Body of pancreas (tissue), 4 donors: Measurements from ENCODE around the gene RPH3AL. TPM values are rescaled to one million over a fixed set of nuclear protein-coding genes. Genes with fewer than 3 reads are reported as not detected.
A peak's percentile ranks its signal among the peaks of the same experiment; 100 is the strongest.
"Not testable (repeated sequence)": the region's sequence is repeated elsewhere in the genome, so short reads cannot be mapped to it uniquely, and the experiment has no call there.

Source experiments
- ATAC-seq: fragments of 150-250 bp; one replicate; pipeline ENCODE4 v1.9.1; 2016
- DNase-seq, 4 donors: peaks; one replicate each; pipeline ENCODE4 v3.0.0-alpha.2; 2019
- H3K27ac ChIP-seq, 4 donors: fragments of 200-600 bp; sonication (generic); 1 replicate in 3 of 4; 2 replicates in 1 of 4; pipeline versions ENCODE4 v1.5.1 to v1.6.1; 2016 to 2019; ENCODE audit warnings: mild to moderate bottlenecking in 1 of 4, mixed read lengths in 1 of 4, moderate library complexity in 1 of 4
- H3K27me3 ChIP-seq, 2 donors: fragments of 200-600 bp; sonication (generic); one replicate each; pipeline ENCODE4 v1.6.0; 2016; ENCODE audit warnings: mild to moderate bottlenecking in 1 of 2
- H3K36me3 ChIP-seq, 2 donors: fragments of 200-600 bp; sonication (generic); replicated peaks in 1 of 2; 2 replicates each; pipeline ENCODE4 v1.5.1; 2016; ENCODE audit warnings: low read depth in 2 of 2; ENCODE audit not compliant: insufficient read depth in 1 of 2
- H3K4me1 ChIP-seq: fragments of 200-600 bp; sonication (generic); one replicate; pipeline ENCODE4 v1.6.0; 2016
- H3K4me3 ChIP-seq, 2 donors: fragments of 200-600 bp; sonication (generic); 1 replicate in 1 of 2; 2 replicates in 1 of 2; pipeline ENCODE4 v1.5.1; 2016 to 2019
- H3K9me3 ChIP-seq, 3 donors: fragments of 200-600 bp; sonication (generic); 1 replicate in 2 of 3; 2 replicates in 1 of 3; pipeline ENCODE4 v1.5.1; 2016
- POLR2A ChIP-seq, 3 donors: fragments of 450-650 bp; IDR thresholded peaks; one replicate each; pipeline ENCODE4 v1.6.1; 2016; ENCODE audit warnings: antibody characterized with exemption in 3 of 3, mild to moderate bottlenecking in 2 of 3
- WGBS, 2 donors: methylation state at CpG; one replicate each; pipeline ENCODE4 v1.1.5; 2017; 5-methylcytosine and 5-hydroxymethylcytosine counted together
- intact Hi-C: fragments of 100-400 bp; cut with DNase I; formaldehyde crosslinking; loops from one replicate; pipeline ENCODE4 v1.15.1; 2023
- total RNA-seq, 2 donors: library from RNA; depleted of rRNA; stranded (reverse); fragments of >200 nt; gene quantifications; one replicate each; pipeline ENCODE4 v1.1.0, GENCODE V29; 2016
- TF ChIP-seq, protein P1 (sequence below), 7 experiments: fragments of 450-650 bp in 4 of 7; fragments of 200-600 bp in 3 of 7; sonication (generic) in 3 of 7; IDR thresholded peaks; one replicate each; pipeline ENCODE4 v1.5.1; 2016 to 2019; ENCODE audit warnings: antibody characterized with exemption in 7 of 7

Gene RPH3AL
- total RNA-seq, 2 donors from 2014 or later: 77.1 to 89.5 TPM

DNA sequence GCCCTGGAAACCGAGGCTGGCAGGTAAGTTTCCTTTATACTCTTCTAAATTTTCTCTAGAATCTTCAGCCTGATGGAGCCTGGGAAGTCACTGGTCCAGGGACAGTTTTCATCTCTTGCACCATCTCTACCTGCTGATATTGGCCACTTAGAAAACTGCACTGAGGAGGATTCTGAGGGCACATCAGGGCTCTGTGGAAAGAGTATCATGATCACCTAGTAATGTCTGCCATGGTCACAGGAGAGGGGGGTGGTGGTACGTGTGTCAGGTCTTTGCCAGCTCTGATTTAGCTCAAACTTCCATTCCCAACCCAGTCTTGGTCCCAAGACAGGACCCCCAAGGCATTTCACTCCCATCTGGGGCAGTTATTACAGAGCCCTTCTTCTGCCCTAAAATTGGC is 136.0 kb downstream of the RPH3AL start:
- 40% methylated on average over 2 of the region's 2 CpGs for WGBS, 2 donors
- Histone ChIP-seq H3K27me3 (no peaks in the 10 kb centered on the region), H3K9me3 (no peaks in the 10 kb centered on the region), H3K4me3 (no peak overlapping the region), H3K27ac (no peak overlapping the region), H3K36me3 (peaks cover 0 to 3% of the 10 kb centered on the region in 2 donors), H3K4me1 (no peaks in the 10 kb centered on the region)
- ATAC-seq (no peak), DNase-seq (no peak)
- TF ChIP-seq, protein P1, sequence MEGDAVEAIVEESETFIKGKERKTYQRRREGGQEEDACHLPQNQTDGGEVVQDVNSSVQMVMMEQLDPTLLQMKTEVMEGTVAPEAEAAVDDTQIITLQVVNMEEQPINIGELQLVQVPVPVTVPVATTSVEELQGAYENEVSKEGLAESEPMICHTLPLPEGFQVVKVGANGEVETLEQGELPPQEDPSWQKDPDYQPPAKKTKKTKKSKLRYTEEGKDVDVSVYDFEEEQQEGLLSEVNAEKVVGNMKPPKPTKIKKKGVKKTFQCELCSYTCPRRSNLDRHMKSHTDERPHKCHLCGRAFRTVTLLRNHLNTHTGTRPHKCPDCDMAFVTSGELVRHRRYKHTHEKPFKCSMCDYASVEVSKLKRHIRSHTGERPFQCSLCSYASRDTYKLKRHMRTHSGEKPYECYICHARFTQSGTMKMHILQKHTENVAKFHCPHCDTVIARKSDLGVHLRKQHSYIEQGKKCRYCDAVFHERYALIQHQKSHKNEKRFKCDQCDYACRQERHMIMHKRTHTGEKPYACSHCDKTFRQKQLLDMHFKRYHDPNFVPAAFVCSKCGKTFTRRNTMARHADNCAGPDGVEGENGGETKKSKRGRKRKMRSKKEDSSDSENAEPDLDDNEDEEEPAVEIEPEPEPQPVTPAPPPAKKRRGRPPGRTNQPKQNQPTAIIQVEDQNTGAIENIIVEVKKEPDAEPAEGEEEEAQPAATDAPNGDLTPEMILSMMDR (IDR thresholded peaks at IDR 0.05): no peak
- TF ChIP-seq POLR2A (IDR thresholded peaks at IDR 0.05): no peak
- intact Hi-C loops: no loop called here

DNA sequence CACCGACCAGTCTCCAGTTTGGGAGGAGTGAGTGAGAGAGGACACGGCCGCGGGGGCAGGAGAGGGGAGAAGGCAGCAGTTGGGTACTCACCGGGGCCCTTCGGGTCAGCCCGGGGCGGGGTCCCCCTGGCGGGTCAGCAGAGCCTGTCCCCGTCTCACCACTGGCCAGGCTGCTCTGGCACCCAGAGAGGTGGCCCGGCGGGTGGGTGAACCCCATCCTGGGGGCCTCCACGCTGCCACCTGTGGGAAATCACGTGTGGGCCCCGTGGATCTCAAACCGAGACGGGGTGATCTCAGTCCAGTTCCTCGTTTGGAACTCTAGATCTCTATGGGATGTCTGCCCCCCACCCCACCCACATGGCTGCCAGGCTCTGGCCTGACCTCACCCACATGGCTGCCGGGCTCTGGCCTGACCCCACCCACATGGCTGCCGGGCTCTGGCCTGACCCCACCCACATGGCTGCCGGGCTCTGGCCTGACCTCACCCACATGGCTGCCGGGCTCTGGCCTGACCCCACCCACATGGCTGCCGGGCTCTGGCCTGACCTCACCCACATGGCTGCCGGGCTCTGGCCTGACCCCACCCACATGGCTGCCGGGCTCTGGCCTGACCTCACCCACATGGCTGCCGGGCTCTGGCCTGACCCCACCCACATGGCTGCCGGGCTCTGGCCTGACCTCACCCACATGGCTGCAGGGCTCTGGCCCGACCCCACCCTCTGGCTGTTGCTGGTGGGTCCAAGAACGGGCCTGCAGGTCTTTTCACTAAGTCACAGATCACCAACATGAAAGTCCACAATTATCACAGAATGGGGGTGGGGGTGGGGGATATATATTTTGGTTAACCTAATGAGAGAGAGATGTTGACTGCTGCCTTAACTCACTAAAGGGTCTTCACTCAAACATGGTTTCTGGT is 136.8 kb downstream of the RPH3AL start:
- H3K36me3 ChIP-seq, H3K4me1 ChIP-seq, ATAC-seq, H3K27me3 ChIP-seq, H3K4me3 ChIP-seq, H3K9me3 ChIP-seq, intact Hi-C loops: not testable (repeated sequence)
- peak overlapping the region in 1 of 4 donors; percentile 40 for H3K27ac ChIP-seq
- WGBS, 2 donors: 78 to 94% methylated on average over 13 to 19 of the region's 29 CpGs
- DNase-seq: peak in 1 of 4 donors; percentile 10

DNA sequence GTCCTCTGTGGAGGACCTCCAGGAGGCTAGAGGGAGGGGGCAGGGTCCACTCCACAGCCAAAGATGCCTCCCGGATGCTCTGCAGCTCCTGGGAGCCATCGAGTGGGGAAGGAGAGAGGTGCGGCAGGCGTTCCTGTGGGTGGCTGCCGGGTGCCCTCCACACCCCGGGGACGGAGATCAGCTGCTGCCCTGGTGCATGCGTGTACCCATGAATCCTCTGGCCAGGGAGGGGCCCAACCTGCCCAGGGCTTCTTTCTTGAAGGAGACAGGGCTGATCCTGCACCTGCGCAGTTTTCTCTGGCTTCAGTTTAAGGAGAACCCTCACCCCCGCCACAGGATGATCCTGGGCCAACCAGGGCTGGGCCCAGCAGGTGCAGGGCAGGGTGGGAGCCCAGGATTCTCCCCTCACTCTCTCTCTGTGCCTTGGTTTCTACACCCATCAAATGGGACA is 137.7 kb downstream of the RPH3AL start:
- Histone ChIP-seq H3K9me3 (no peaks in the 10 kb centered on the region), H3K4me3 (no peak overlapping the region), H3K27ac (no peak overlapping the region), H3K27me3 (no peaks in the 10 kb centered on the region), H3K36me3 (peaks cover 0 to 4% of the 10 kb centered on the region in 2 donors), H3K4me1 (no peaks in the 10 kb centered on the region)
- WGBS, 2 donors: 80 to 91% methylated on average over 1 to 10 of the region's 10 CpGs
- intact Hi-C loops: no loop called here
- ATAC-seq (no peak), DNase-seq (peak in 1 of 4 donors; percentile 11)
- TF ChIP-seq POLR2A (IDR thresholded peaks at IDR 0.05): no peak
- TF ChIP-seq, protein P1 (IDR thresholded peaks at IDR 0.05): no peak

DNA sequence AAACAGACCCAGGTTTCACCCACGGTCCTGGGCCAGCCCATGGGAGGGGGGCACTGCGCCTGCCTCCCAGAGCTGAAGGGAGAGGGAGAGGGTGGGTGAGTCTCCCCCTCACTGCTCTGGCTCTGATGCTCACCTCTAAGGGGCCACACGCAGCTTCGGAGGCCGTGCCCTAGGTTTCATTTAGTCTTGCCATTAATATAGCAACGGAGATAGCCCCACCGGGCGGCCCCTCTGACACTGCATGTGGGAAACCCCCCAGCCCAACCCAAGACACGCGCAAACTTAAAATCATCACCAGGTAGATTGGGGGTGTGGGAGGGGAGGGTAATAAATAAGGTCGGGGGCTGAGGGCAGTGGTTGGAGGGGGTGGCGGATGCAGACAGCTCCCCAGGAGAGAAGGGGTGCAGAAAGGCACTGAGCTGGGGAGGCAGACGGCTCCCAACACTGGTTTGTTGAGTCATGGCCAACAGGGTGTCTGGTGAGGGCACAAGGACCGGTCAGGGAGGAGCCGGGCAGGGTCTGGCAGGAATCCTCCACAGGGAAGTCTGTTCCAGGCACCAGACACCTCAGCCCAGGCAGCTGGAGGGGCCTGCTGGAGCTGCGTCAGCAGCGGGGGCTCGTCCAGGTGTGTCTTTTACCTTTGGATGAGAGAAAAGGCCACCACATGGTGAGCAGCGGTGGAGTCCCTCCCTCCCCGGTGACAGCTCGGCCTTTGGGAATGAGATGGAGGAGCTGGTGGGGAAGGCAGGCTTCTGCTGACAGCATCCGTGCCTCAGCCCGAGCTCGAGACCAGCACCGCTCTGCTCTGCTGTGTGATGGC is 139.1 kb downstream of the RPH3AL start:
- WGBS, 2 donors: 89 to 90% methylated on average over 22 to 25 of the region's 25 CpGs
- Histone ChIP-seq H3K36me3 (peaks cover 0 to 4% of the 10 kb centered on the region in 2 donors), H3K27me3 (no peaks in the 10 kb centered on the region), H3K27ac (no peak overlapping the region), H3K4me3 (no peak overlapping the region), H3K4me1 (no peaks in the 10 kb centered on the region), H3K9me3 (no peaks in the 10 kb centered on the region)
- no peak for TF ChIP-seq POLR2A (IDR thresholded peaks at IDR 0.05)
- TF ChIP-seq, protein P1 (IDR thresholded peaks at IDR 0.05): no peak
- intact Hi-C loops: no loop called here
- ATAC-seq (no peak), DNase-seq (peak in 1 of 4 donors; percentile 3)

DNA sequence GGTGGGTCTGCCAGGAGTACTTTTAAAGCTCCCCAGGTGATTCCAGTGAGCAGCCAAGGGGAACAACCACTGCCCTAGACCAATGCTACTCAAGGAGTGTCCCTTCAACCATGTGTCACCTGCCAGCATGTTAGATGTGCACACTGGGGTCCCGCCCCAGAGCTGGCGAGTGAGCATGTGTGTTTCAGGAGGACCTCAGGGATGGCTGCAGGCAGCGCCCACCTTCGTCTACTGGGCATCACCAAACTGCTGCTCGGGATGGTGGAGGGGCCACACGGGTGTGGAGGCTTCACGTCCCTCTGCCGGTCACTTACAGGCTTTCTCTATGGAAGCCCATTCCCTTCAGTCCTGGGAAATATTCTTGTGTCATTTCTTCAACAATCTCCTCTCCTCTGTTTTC is 142.2 kb downstream of the RPH3AL start:
- ATAC-seq (no peak), DNase-seq (no peak)
- H3K9me3 ChIP-seq: no peaks in the 10 kb centered on the region
- TF ChIP-seq, protein P1 (IDR thresholded peaks at IDR 0.05): no peak
- TF ChIP-seq POLR2A (IDR thresholded peaks at IDR 0.05): no peak
- no peaks in the 10 kb centered on the region for H3K27me3 ChIP-seq
- WGBS, 2 donors: 95% methylated on average over 7 to 8 of the region's 8 CpGs
- peaks cover 0 to 4% of the 10 kb centered on the region in 2 donors for H3K36me3 ChIP-seq
- no peaks in the 10 kb centered on the region for H3K4me1 ChIP-seq
- no peak overlapping the region for H3K27ac ChIP-seq
- intact Hi-C loops: no loop called here
- H3K4me3 ChIP-seq: no peak overlapping the region
